Activated CD8-positive, alpha-beta memory T cell treated with anti-CD3 and anti-CD28 coated beads for 36 hours (primary cell): Measurements from ENCODE around the gene TDO2. TPM values are rescaled to one million over a fixed set of nuclear protein-coding genes. Genes with fewer than 3 reads are reported as not detected.
"Not testable (repeated sequence)": the region's sequence is repeated elsewhere in the genome, so short reads cannot be mapped to it uniquely, and the experiment has no call there.

ENCODE experiments used
- CTCF ChIA-PET: fragments of 350-600 bp; sonication (Branson Sonifier 250); formaldehyde crosslinking; loops from one replicate; lab custom pipeline; 2021; ENCODE audit warnings: antibody characterized with exemption; lab: Charles Lee
- POLR2A ChIA-PET: fragments of 350-600 bp; sonication (Branson Sonifier 250); formaldehyde crosslinking; loops from one replicate; lab custom pipeline; 2021; ENCODE audit warnings: antibody characterized with exemption; lab: Charles Lee
- total RNA-seq, 2 experiments: library from RNA; stranded (reverse); gene quantifications; one replicate each; pipeline ENCODE4 v1.2.3, GENCODE V29; 2021

TDO2 gene
- total RNA-seq, 2 experiments from 2014 or later = not detected

- CTCF ChIA-PET = no interaction called here
- POLR2A ChIA-PET = no interaction called here
Measured at GRCh38 chr4:155904331-155904730, 835 bp downstream of the TDO2 start.

- POLR2A ChIA-PET = no interaction called here
- CTCF ChIA-PET = no interaction called here
Measured at GRCh38 chr4:155906554-155907247, 3.2 kb downstream of the TDO2 start.

GRCh38 chr4:155907556-155907955 lies 4.1 kb downstream of the TDO2 start:
- ChIA-PET POLR2A (no interaction called here), CTCF (no interaction called here)

GRCh38 chr4:155908187-155909139 lies 5.0 kb downstream of the TDO2 start:
- ChIA-PET CTCF (no interaction called here), POLR2A (no interaction called here)

- CTCF ChIA-PET = no interaction called here
- POLR2A ChIA-PET = no interaction called here
Measured at GRCh38 chr4:155909615-155910226, 6.2 kb downstream of the TDO2 start.

- ChIA-PET POLR2A (no interaction called here), CTCF (no interaction called here)
Measured at GRCh38 chr4:155911905-155912304, 8.4 kb downstream of the TDO2 start.

GRCh38 chr4:155914782-155915181 lies 11.3 kb downstream of the TDO2 start:
- CTCF ChIA-PET = no interaction called here
- POLR2A ChIA-PET = no interaction called here

- ChIA-PET CTCF (no interaction called here), POLR2A (no interaction called here)
Measured at GRCh38 chr4:155921597-155921996, 18.1 kb downstream of the TDO2 start.

- ChIA-PET POLR2A (no interaction called here), CTCF (no interaction called here)
Measured at GRCh38 chr4:155924637-155925036, 21.1 kb downstream of the TDO2 start.

GRCh38 chr4:155929833-155930232 lies 26.3 kb downstream of the TDO2 start:
- CTCF ChIA-PET = no interaction called here
- POLR2A ChIA-PET = no interaction called here

GRCh38 chr4:155930330-155930729 lies 26.8 kb downstream of the TDO2 start:
- CTCF ChIA-PET = no interaction called here
- POLR2A ChIA-PET = no interaction called here

- POLR2A ChIA-PET = no interaction called here
- CTCF ChIA-PET = no interaction called here
Measured at GRCh38 chr4:155931634-155932033, 28.1 kb downstream of the TDO2 start.

GRCh38 chr4:155934634-155935033 lies 31.1 kb downstream of the TDO2 start:
- POLR2A ChIA-PET = not testable (repeated sequence)

GRCh38 chr4:155935389-155935986 lies 32.0 kb downstream of the TDO2 start:
- ChIA-PET CTCF (no interaction called here), POLR2A (no interaction called here)

More at GRCh38 chr4:155934634-155935033, 31.1 kb downstream of the TDO2 start:
- CTCF ChIA-PET = not testable (repeated sequence)

GRCh38 chr4:155941085-155941790 lies 37.7 kb downstream of the TDO2 start:
- ChIA-PET CTCF (interaction anchor here (1.4 kb wide), 1 partner anchor 10 kb away, joined by 4 read pairs; no protein-coding TSS in a partner anchor), POLR2A (no interaction called here)

GRCh38 chr4:155941820-155942219 lies 38.3 kb downstream of the TDO2 start:
- ChIA-PET CTCF (interaction anchor here (1.4 kb wide), 1 partner anchor 9 kb away, joined by 4 read pairs; no protein-coding TSS in a partner anchor), POLR2A (no interaction called here)

GRCh38 chr4:155943605-155944291 lies 40.3 kb downstream of the TDO2 start:
- POLR2A ChIA-PET = no interaction called here
- CTCF ChIA-PET = interaction anchor here (2.1 kb wide), 1 partner anchor 9 kb away, joined by 6 read pairs; the partner anchor contains the start of gene CTSO

- CTCF ChIA-PET = interaction anchor here (2.1 kb wide), 1 partner anchor 9 kb away, joined by 6 read pairs; the partner anchor contains the start of gene CTSO
- POLR2A ChIA-PET = no interaction called here
Measured at GRCh38 chr4:155944516-155944915, 41.0 kb downstream of the TDO2 start.
